Measurements from ENCODE around the gene RPS21.

RPS21 gene

DNA sequence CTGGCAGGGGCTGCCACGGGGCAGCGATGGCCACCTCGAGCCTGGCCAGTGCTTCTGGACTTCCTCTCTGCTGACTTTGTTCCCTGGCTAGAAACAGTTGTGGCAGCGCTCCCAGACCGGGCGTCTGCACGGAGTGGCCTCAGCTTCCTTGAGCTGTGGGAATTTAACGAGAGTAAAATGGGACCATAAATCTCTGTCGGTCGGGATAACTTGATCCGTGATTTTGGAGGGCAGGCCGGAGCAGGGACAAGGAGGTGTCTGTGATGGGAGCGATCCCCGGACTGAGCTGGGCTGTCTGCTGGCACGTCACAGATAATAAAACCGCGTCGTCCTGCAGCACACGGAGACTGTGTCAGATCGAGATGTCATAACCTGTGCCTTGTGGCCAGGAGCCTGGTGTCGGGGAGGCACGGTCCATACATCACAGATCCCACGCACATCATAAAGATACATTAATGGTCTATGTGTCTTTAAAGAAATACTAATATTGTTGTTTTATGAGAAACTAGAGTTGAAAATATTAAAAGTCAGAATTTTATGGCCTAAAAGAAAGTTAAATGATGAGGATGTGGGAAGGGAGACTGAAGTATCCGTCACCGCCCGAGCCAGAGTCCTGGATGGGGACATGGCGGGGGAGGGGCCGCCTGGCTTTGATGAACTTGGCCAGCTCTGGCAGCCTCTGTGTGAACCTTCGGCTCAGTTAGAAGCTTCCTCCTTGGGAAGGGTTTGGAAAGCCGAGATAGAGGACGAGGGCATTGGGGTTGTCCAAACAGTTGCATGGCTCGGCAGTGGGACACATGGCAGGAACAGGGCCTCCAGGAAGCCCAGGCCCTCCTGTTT is 47.0 kb downstream of the RPS21 start:
- H3K4me3 ChIP-seq (ENCODE audit: low read depth in 1 of 2, low read length in 2 of 2) = no peak overlapping the region
- no peaks in the 10 kb centered on the region for H3K9me3 ChIP-seq (ENCODE audit: insufficient read depth, low read length, severe bottlenecking)
- H2AFZ ChIP-seq (ENCODE audit: low read depth, low read length) = no peak overlapping the region
- H3K27ac ChIP-seq (ENCODE audit: low read length) = no peak overlapping the region
- TF ChIP-seq, protein P1, sequence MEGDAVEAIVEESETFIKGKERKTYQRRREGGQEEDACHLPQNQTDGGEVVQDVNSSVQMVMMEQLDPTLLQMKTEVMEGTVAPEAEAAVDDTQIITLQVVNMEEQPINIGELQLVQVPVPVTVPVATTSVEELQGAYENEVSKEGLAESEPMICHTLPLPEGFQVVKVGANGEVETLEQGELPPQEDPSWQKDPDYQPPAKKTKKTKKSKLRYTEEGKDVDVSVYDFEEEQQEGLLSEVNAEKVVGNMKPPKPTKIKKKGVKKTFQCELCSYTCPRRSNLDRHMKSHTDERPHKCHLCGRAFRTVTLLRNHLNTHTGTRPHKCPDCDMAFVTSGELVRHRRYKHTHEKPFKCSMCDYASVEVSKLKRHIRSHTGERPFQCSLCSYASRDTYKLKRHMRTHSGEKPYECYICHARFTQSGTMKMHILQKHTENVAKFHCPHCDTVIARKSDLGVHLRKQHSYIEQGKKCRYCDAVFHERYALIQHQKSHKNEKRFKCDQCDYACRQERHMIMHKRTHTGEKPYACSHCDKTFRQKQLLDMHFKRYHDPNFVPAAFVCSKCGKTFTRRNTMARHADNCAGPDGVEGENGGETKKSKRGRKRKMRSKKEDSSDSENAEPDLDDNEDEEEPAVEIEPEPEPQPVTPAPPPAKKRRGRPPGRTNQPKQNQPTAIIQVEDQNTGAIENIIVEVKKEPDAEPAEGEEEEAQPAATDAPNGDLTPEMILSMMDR (IDR thresholded peaks at IDR 0.05; ENCODE audit: borderline replicate concordance, extremely low read depth, low read length, poor library complexity, severe bottlenecking) = no peak
- H3K4me2 ChIP-seq (ENCODE audit: insufficient read depth, low read length) = no peak overlapping the region
- peaks cover 25% of the 10 kb centered on the region for H4K20me1 ChIP-seq (ENCODE audit: insufficient read depth, low read length)
- H3K36me3 ChIP-seq (ENCODE audit: insufficient read depth, low read length) = no peaks in the 10 kb centered on the region
- DNase-seq (no peak), ATAC-seq (ENCODE audit: insufficient read depth, low read depth) (no peak)
- H3K4me1 ChIP-seq (ENCODE audit: insufficient read depth, low read length) = no peaks in the 10 kb centered on the region
- H3K27me3 ChIP-seq (ENCODE audit: insufficient read depth, low read length, poor library complexity) = peaks cover 10% of the 10 kb centered on the region
- H3K9ac ChIP-seq (ENCODE audit: low read depth, low read length) = no peak overlapping the region
- no peaks in the 10 kb centered on the region for H3K79me2 ChIP-seq (ENCODE audit: insufficient read depth, low read length)

DNA sequence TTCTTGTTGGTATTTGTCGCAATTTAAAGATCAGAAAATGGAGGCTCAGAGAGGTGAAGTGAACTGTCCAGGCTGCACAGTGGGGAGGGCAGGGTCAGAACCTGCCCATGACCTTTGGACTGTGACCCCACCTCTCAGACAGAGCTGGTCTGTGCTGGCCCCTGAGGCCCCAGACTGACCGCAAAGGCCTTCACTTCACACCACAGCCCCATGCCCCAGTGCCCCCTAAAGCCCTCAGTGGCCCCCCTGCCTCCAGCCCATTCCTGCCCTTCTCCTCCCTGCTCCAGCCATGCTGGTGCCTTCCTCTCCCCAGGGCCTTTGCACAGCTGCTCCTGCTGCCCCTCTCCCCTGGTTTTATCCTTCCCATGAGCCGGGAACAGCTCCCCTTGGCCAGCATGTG is 49.8 kb downstream of the RPS21 start:
- Histone ChIP-seq H3K36me3 (ENCODE audit: insufficient read depth, low read length) (no peaks in the 10 kb centered on the region), H3K79me2 (ENCODE audit: insufficient read depth, low read length) (no peaks in the 10 kb centered on the region), H3K27ac (ENCODE audit: low read length) (no peak overlapping the region), H4K20me1 (ENCODE audit: insufficient read depth, low read length) (peaks cover 35% of the 10 kb centered on the region), H3K4me2 (ENCODE audit: insufficient read depth, low read length) (no peak overlapping the region), H2AFZ (ENCODE audit: low read depth, low read length) (no peak overlapping the region), H3K9me3 (ENCODE audit: insufficient read depth, low read length, severe bottlenecking) (no peaks in the 10 kb centered on the region), H3K9ac (ENCODE audit: low read depth, low read length) (no peak overlapping the region), H3K4me1 (ENCODE audit: insufficient read depth, low read length) (no peaks in the 10 kb centered on the region), H3K27me3 (ENCODE audit: insufficient read depth, low read length, poor library complexity) (peaks cover 15% of the 10 kb centered on the region), H3K4me3 (ENCODE audit: low read depth in 1 of 2, low read length in 2 of 2) (no peak overlapping the region)
- no peak for DNase-seq
- TF ChIP-seq EZH2 (IDR thresholded peaks at IDR 0.05; ENCODE audit: borderline replicate concordance, low read depth, low read length, severe bottlenecking) = no peak
- TF ChIP-seq, protein P1 (IDR thresholded peaks at IDR 0.05; ENCODE audit: borderline replicate concordance, extremely low read depth, low read length, poor library complexity, severe bottlenecking) = no peak
- no peak for ATAC-seq (ENCODE audit: insufficient read depth, low read depth)

DNA sequence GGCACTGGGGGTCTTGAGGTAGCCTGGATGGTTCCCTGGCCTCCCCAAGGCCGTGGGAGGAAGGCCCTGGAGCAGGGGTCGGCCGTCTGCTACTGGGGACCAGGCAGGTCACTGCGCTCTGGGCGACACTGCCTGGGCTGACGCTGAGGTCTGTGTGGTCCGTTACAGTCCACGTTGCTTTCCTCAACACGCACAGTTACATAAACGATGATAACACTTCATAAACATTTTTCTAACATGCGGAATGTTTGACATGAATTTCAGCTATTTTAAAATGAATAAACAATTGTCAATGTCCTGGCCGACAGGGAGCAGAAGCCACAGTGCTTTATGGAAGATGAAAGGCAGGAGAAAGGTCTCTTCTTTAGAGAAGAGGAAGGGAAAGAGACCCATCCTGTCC is 50.6 kb downstream of the RPS21 start:
- DNase-seq (no peak), ATAC-seq (ENCODE audit: insufficient read depth, low read depth) (no peak)
- Histone ChIP-seq H2AFZ (ENCODE audit: low read depth, low read length) (no peak overlapping the region), H3K79me2 (ENCODE audit: insufficient read depth, low read length) (no peaks in the 10 kb centered on the region), H3K27ac (ENCODE audit: low read length) (no peak overlapping the region), H3K4me3 (ENCODE audit: low read depth in 1 of 2, low read length in 2 of 2) (no peak overlapping the region), H3K9ac (ENCODE audit: low read depth, low read length) (no peak overlapping the region), H3K27me3 (ENCODE audit: insufficient read depth, low read length, poor library complexity) (peaks cover 15% of the 10 kb centered on the region), H4K20me1 (ENCODE audit: insufficient read depth, low read length) (peaks cover 35% of the 10 kb centered on the region), H3K9me3 (ENCODE audit: insufficient read depth, low read length, severe bottlenecking) (no peaks in the 10 kb centered on the region), H3K36me3 (ENCODE audit: insufficient read depth, low read length) (no peaks in the 10 kb centered on the region), H3K4me1 (ENCODE audit: insufficient read depth, low read length) (no peaks in the 10 kb centered on the region), H3K4me2 (ENCODE audit: insufficient read depth, low read length) (no peak overlapping the region)
- TF ChIP-seq, protein P1 (IDR thresholded peaks at IDR 0.05; ENCODE audit: borderline replicate concordance, extremely low read depth, low read length, poor library complexity, severe bottlenecking) = no peak
- no peak for TF ChIP-seq EZH2 (IDR thresholded peaks at IDR 0.05; ENCODE audit: borderline replicate concordance, low read depth, low read length, severe bottlenecking)
